GM19452 (cell line): ENCODE measurements around the gene FUBP1.
"Not testable (repeated sequence)": the region's sequence is repeated elsewhere in the genome, so short reads cannot be mapped to it uniquely, and the experiment has no call there.

Source experiments
- ATAC-seq: cut with Tn5 transposase; IDR thresholded peaks from one replicate; pipeline ENCODE4 v1.9.1; 2021; ENCODE audit not compliant: unreplicated experiment

The FUBP1 gene

GRCh38 chr1:77950873-77951272 is 28.0 kb downstream of the FUBP1 start:
- ATAC-seq = no peak

GRCh38 chr1:77948841-77949424 is 29.9 kb downstream of the FUBP1 start:
- ATAC-seq = no peak

- ATAC-seq = no peak
These were observed 33.5 kb downstream of the FUBP1 start for GRCh38 chr1:77945345-77945744.

GRCh38 chr1:77942400-77943140 is 36.3 kb downstream of the FUBP1 start:
- no peak for ATAC-seq

- no peak for ATAC-seq
These were observed 37.8 kb downstream of the FUBP1 start for GRCh38 chr1:77940921-77941570.

GRCh38 chr1:77938651-77939050 is 40.2 kb downstream of the FUBP1 start:
- ATAC-seq = no peak

GRCh38 chr1:77929806-77930205 is 49.1 kb downstream of the FUBP1 start:
- ATAC-seq = no peak

GRCh38 chr1:77927414-77927813 is 51.5 kb downstream of the FUBP1 start:
- ATAC-seq = no peak

GRCh38 chr1:77926561-77927357 is 52.1 kb downstream of the FUBP1 start:
- peak; percentile 60 for ATAC-seq

GRCh38 chr1:77925956-77926355 is 52.9 kb downstream of the FUBP1 start:
- no peak for ATAC-seq

- no peak for ATAC-seq
These were observed 53.4 kb downstream of the FUBP1 start for GRCh38 chr1:77925518-77925917.

- ATAC-seq = not testable (repeated sequence)
These were observed 60.0 kb downstream of the FUBP1 start for GRCh38 chr1:77918918-77919317.

- no peak for ATAC-seq
These were observed 68.8 kb downstream of the FUBP1 start for GRCh38 chr1:77910116-77910515.

- ATAC-seq = no peak
These were observed 72.2 kb downstream of the FUBP1 start for GRCh38 chr1:77906624-77907023.

- ATAC-seq = no peak
These were observed 72.8 kb downstream of the FUBP1 start for GRCh38 chr1:77906019-77906545.

GRCh38 chr1:77905603-77906002 is 73.3 kb downstream of the FUBP1 start:
- ATAC-seq = no peak

GRCh38 chr1:77900687-77901293 is 78.1 kb downstream of the FUBP1 start:
- ATAC-seq = no peak

- no peak for ATAC-seq
These were observed 79.1 kb downstream of the FUBP1 start for GRCh38 chr1:77899647-77900320.
